Measurements from ENCODE around the gene HECTD1.
"Not testable (repeated sequence)": the region's sequence is repeated elsewhere in the genome, so short reads cannot be mapped to it uniquely, and the experiment has no call there.

The HECTD1 gene

DNA sequence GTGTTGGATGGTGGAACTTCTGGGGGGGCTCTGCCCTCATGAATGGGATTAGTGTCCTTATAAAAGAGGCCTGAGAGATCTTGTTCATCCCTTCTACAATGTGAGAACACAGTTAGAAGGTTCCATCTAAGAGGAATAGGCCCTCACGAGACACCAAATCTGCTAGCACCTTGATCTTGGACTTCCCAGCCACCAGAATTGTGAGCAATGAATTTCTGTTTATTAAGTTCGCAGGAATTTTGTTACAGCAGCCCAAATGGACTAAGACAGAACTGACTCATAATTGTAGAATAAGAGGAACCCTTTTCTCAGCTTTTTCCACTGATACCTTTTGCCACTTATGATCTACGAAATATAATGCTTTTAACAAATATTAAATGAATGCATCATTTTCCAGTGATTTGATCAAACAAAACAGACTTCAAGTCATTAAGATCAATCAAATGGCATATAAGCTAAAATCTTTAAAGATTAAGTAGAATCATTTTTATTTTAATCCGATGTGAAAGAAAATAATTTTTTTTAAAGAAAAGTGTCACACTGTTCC lies 68.2 kb downstream of the HECTD1 start:
- no peak for DNase-seq

DNA sequence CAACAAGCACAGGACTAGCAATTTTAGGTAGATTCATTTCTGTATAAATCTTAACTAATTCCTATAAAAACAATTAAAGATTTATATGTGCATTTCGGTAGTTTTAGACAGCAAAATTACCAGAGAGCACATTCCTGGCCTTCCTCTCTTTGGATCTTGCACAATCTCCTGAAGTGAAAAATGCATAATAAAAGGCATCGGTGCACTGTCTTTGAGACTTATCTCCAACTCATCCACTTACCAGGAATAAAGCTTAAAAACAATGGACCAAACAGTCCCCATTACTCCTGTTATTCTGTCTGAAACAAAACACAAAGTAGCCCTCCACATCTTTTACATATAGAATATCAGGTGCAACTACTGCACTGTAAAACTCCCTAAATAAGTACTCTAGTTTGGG lies 69.3 kb downstream of the HECTD1 start:
- no peak for DNase-seq

DNA sequence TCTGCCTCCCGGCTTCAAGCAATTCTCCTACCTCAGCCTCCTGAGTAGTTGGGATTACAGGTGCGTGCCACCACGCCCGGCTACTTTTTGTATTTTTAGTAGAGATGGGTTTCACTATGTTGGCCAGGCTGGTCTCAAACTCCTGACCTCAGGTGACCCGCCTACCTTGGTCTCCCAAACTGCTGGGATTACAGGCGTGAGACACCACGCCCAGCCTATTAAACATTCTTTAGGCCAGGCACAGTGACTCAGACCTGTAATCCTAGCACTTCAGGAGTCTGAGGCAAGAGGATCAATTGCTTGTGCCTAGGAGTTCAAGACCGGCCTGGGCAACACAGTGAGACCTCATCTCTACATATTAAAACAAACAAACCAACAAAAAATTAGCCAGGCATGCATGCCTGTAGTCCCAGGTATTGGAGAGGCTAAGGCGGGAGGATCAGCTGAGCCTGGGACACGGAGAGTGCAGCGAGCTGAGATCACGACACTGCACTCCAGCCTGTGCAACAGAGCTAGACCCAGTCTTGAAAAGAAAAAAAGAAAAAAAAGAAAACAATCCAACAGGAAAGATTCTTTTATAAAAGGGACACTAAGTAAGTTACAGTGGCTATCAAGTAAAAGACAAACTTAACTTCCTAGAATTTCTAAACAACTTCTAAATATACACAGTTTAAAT lies 70.2 kb downstream of the HECTD1 start:
- DNase-seq: no peak

DNA sequence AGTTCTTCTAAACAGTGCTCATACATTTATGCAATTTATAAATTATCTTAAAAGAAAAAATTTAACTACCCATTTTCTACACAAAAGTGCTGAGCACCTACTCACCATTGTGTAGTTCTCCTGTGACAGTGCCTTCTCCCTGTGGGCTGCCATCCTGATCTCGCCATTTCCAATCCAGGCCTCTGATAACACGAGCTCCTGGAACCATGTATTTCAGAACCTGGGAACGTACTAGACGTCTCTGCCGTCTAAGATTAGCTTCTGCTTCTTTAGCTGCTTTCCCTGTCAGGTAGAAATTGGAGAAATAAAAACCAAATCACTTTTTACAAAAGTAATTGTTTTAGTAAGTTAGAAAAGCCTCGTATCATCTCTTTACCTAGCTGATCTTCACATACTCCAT lies 74.5 kb downstream of the HECTD1 start:
- no peak for DNase-seq

DNA sequence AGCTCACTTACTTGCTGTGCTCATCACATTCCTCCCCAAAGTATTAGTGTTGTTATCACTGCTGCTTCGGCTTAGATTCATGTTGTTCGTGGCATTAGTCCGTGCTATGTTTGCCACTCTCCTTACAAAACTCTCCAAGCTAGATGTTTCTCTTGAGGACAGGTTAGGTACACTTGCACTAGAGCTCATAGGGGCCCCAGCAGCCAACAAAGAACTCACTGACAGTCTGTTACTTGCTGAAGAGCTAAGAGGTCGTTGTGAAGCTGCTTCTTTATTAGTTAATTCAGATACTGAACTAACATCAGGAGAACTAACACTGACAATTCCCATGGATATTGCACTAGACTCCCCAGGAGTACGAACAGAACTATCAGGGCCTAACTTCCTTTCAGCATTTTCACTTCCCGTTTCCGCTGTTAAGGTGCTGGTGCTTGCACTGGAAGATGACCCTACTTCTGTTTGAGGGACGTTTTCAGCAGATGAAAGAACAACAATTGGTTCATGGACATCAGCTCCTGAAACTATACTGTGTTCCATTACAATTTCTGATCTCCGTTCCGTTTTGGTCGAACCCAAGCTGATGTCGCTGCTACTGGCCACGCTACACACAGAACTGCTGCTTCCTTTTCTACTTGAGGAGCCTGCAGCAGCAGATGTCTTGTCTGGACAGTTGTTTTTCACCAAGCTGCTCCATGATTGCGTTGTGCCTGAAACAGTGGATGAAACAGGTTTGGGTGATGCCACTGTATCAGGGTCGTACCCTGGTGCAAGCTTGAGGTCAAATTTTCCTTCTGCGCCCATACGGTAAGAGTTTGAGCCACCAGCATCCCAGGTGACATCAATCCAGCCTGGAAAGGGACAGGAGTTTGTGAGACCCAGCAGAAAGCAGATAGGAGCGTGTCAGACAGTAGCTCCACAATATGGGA lies 78.7 kb downstream of the HECTD1 start:
- no peak for DNase-seq

DNA sequence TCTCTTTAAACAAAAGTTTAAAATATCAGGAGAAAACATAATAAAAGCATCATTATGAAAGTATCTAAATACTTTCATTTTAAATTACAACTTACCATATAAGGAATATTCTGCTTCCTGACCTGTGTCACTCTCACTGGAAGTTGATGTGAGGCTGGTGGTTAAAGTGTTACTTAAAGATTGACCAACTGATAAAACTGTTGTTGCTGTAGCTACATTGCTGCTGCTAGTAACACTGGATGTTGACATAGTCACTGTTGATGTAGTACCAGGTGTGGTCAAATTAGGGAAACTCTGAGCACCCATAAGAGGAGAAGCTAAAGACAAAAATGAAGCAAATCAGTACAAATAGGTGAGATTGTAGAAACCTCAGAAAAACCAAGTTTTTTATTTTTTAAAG lies 79.9 kb downstream of the HECTD1 start:
- no peak for DNase-seq

DNA sequence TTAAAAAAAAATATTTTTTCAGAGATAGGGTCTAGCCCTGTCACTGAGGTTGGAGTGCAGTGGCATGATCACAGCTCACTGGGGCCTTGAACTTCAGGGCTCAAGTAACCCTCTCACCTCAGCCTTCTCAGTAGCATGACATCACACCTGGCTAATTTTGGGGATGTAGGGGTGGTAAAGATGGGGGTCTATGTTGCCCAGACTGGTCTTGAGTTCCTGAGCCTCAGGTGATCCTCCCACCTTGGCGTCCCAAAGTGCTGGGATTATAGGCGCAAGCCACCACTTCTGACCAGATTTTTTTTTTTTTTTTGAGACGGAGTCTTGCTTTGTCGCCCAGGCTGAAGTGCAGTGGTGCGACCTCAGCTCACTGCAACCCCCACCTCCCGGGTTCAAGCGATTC lies 80.9 kb downstream of the HECTD1 start:
- no peak for DNase-seq

DNA sequence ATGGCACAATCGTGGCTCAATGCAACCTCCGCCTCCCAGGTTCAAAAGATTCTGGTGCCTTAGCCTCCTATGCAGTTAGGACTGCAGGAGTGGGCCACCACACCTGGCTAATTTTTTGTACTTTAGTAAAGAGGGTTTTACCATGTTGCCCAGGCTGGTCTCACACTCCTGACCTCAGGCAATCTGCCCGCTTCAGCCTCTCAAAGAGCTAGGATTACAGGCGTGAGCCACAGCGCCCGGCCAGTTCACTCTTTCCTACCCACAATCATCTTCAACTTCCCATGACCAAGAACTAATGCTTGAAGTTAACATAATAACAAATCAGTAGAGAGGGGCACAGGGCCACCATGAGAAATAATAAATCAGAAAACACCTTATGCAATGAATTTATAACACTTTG lies 82.4 kb downstream of the HECTD1 start:
- no peak for DNase-seq

DNA sequence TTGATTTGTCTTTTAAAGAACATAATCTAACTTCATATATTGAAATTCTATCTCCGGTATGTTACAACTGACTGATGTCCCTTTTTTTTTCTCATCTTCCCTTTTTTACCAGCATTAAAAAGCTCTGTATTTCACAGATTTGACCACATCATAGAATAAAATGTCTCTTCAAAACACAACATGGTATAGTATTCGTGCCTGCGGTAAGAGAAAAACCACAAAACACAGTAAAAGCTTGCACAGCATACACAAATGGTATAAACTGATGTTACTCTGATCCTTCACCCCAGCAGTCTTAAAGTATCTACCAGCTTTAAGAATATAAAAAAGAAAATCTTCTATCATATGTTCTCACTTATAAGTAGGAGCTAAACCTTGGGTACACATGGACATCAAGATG lies 83.4 kb downstream of the HECTD1 start:
- peak; percentile 58 for DNase-seq

DNA sequence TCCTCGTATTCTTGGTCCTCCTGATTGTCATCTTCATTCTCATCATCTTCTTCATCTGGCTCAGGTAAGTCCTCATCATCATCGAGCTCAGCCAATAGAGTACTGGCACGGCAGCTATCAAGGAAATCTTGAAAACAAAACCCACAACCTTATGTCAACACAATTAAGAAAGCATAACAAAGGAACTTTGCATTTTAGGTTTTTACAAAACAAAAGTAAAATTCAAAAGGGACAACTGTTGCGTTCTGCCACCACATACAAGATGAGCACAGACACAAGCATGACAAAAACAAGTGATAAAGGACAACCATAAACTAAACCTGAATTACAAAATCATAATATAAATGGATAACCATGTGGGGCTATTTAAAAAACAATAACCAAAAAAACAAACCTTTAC lies 84.7 kb downstream of the HECTD1 start:
- DNase-seq: no peak

DNA sequence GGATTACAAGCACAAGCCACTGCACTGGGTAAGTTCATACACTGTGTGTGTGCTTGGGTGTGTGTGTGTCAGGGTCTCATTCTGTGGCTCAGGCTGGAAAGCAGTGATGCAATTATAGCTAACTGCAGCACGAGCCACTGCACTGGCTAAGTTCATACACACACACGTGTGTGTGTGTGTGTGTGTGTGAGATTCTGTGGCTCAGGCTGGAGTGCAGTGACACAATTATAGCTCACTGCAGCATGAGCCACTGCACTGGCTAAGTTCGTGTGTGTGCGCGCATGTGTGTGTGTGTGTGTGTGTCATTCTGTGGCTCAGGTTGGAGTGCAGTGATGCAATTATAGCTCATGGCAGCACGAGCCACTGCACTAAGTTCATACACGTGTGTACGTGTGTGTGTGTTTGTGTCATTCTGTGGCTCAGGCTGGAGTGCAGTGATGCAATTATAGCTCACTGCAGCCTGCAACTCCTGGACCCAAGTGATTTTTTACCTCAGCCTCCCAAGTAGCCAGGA lies 85.4 kb downstream of the HECTD1 start:
- DNase-seq: peak; percentile 5

DNA sequence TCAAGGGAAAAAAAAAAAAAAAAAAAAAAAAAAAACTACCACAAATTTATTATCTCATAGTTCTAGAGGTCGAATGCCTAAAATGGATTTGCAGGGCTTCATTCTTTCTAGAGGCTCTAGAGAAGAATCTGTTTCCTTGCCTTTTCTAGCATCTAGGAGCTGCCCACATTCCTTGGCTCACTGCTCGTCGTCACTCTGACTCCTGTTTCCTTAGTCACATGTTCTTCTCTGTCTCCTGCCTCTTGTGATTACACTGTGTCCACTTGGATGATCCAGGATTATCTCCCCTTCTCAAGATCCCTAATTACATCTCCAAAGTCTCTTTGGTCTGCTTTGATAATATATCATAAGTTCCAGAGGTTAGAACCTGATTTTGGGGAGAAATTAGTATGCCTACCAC lies 88.7 kb downstream of the HECTD1 start:
- no peak for DNase-seq

DNA sequence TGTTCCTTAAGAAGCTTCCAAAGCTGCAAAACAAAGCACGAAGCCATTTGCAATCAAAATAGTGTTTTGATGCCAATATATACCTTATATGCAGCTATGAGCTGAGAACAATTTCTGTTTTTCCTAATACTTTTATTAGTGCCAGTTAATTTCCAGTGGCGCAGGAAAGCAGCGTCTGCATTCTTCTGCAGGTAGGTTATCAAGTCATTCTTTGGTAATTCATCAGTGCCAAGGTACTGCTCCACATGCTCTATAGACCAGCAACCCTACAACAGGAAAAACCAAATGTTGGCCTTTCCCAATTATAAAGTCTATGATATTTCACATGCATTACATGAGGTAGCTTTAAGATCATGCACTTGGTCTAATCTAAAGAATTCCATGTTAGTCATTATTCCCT lies 93.8 kb downstream of the HECTD1 start:
- no peak for DNase-seq

DNA sequence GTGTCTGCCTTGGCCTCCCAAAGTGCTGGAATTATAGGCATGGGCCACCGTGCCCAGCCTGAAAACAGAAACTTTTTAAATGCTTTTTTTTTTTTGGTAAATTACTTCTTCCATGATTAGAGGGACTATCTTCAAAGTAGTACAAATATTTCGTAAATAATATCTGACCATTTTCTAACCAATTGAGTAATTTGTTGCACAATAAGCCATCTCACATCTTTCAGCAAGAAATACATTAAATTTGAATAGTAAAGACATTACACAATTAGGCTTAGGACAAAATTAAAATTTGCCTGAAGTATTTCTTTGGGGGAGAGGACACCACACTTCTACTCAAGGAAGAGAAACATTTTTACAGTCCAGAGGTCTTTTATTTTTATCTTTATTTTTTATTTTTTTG lies 96.7 kb downstream of the HECTD1 start:
- DNase-seq: no peak

DNA sequence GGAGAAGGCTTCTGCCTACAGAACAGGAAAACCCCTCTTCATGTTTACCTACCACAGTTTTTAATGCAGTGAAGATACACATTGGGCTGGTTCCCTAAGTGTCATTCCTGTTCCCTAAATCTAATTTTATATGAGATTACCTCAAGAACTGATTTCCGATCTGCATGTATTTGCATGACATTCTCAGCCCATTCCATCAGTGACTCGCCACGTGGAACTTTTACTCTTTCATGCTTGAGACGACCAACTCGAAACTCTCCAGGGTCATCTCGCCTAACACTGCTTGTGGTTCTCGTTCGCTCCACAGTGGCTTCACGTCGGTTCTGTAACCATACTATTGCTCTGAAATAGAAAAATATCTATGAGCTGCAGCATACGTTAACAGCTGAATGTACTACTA lies 98.3 kb downstream of the HECTD1 start:
- no peak for DNase-seq

DNA sequence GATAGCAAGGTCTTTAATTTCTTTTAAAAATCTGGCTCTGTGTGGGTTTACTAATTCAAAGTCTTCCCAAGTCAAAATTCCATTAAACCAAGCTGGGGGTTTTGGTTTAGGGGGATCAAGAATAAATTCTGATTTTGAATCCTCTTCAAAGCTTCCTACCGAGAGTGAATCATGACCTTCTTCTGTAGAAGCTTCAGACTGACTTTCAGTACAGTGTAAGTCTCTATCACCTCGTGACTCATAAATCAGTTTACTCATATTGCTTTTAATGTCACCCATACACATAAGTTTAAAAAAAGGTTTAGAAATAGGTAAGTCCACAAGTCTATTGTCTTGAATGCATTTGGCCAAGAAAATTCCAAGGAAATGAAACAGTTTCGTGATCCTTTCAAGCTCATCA lies 100.8 kb downstream of the HECTD1 start:
- DNase-seq: no peak

DNA sequence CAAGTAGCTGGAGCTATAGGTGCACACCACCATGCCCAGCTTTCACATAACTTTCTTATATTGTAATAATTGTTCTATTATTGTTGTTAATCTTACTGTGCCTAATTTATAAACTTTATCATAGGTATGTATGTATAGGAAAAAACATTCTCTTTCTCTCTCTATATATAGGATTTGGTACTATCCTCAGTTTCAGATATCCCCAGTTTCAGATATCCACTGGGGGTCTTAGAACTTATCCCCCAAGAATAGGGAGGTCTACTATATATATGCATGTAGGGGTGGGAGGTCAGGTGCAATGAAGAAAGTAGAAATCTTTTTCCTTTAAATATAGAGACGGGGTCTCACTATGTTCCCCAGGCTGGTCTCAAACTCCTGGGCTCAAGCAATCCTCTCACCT lies 110.5 kb downstream of the HECTD1 start:
- no peak for DNase-seq

DNA sequence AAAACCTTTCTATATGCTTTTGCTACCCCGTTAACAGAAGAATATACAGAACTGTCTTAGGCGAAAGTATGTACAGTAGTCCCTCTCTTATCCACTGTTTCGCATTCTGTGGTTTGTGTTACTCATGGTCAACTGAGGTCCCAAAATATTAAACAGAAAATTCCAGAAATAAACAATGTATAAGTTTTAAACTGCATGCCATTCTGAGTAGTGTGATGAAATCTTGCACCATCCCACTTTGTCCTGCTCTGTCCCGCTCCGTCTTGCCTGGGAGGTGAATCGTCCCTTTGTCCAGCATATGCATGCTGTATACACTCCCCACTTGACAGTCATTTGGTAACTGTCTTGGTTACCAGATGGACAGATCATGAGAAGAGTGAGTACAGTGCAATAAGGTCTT lies 111.3 kb downstream of the HECTD1 start:
- DNase-seq: peak; percentile 54

DNA sequence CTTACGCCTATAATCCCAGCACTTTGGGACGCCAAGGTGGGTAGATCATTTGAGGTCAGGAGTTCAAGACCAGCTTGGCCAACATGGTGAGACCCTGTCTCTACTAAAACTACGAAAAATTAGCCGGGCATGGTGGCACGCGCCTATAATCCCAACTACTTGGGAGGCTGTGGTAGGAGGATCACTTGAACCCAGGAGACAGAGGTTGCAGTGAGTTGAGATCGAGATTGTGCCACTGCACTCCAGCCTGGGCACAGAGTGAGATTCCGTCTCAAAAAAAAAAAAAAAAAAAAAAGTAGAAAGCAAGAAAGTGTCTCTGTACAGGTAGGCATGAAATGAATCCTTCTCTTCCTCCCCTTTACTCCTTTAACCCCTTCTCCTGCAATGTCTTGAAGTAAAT lies 111.8 kb downstream of the HECTD1 start:
- DNase-seq: not testable (repeated sequence)

DNA sequence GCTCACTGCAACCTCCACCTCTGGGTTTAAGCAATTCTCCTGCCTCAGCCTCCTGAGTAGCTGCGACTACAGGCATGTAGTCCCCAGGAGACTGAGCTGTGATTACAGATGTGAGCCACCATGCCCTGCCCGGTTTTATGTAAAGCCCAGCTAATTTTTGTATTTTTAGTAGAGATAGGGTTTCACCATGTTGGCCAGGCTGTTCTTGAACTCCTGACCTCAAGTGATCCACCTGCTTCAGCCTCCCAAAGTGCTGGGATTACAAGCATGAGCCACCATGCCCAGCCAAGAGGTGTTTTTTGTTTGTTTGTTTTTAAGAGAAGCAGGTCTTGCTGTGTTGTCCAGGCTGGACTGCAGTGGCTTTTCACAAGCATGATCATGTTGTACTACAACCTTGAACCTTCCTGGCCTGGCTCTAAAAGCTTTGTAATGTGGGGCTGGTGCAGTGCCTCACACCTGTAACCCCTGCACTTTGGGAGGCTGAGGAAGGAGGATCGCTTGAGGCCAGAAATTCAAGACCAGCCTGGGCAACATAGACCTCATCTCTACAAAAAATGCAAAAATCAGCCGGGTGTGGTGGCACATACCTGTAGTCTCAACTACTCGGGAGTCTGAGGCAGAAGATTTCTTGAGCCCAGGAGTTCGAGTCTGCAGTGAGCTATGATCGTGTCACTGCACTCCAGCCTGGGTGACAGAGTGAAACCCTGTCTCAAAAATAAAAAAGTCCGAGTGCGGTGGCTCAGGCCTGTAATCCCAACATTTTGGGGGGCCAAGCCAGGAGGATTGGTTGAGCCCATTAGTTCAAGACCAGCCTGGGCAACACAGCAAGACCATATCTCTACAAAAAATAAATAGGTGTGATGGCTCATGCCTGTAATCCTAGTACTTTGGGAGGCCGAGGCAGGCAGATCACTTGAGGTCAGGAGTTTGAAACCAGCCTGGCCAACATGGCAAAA lies 113.4 kb downstream of the HECTD1 start:
- not testable (repeated sequence) for DNase-seq

DNA sequence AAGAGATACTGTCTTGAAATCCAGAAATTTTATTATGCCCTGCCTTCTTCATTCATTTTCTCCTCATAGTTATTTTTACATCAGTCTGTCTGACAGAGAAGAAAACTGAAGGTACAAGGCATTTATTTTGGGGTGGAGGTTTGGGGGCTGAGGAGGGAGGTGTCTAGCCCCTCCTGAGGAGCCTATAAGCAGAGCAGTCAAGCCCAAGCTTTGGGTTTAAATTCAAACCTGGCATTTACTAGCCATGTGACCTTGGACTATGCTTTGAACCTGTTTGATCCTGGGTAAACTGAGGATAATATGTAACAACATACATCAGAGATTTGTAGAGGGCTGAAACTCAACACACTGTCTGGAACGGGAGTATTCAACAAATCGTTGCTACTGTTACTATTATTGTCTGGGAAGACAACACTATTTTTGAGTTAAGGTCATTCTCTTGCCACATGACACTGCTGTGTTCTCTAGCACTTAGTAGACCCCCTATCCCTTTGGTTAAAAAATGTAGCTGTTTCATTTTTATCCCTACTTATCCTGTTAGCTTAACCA lies 115.4 kb downstream of the HECTD1 start:
- DNase-seq: no peak

Data from fibroblast of skin of abdomen (primary cell).